Transverse colon (tissue), 4 donors: ENCODE measurements around the gene GSTT2B. TPM values are rescaled to one million over a fixed set of nuclear protein-coding genes. Genes with fewer than 3 reads are reported as not detected.
"Not testable (repeated sequence)": the region's sequence is repeated elsewhere in the genome, so short reads cannot be mapped to it uniquely, and the experiment has no call there.

Experiments
- DNase-seq: peaks from one replicate; pipeline ENCODE4 v3.0.0-alpha.2; 2019
- H3K27ac ChIP-seq, 4 donors: fragments of 200-600 bp; sonication (generic); 2 replicates each; pipeline ENCODE4 v1.5.1; 2016 to 2018; ENCODE audit warnings: inconsistent platforms in 4 of 4
- H3K27me3 ChIP-seq: fragments of 200-600 bp; sonication (generic); 2 replicates; pipeline ENCODE4 v1.5.1; 2017; ENCODE audit warnings: inconsistent platforms
- H3K36me3 ChIP-seq, 4 donors: fragments of 200-600 bp; sonication (generic); 2 replicates each; pipeline ENCODE4 v1.5.1; 2017 to 2019; ENCODE audit warnings: inconsistent platforms in 4 of 4
- H3K4me1 ChIP-seq, 4 donors: fragments of 200-600 bp; sonication (generic); 2 replicates each; pipeline ENCODE4 v1.5.1; 2017 to 2020; ENCODE audit warnings: inconsistent platforms in 4 of 4
- H3K4me3 ChIP-seq, 4 donors: fragments of 200-600 bp; sonication (generic); 1 replicate in 1 of 4; 2 replicates in 3 of 4; pipeline versions ENCODE4 v1.5.1 to v1.6.1; 2017 to 2019; ENCODE audit warnings: inconsistent platforms in 4 of 4
- H3K9me3 ChIP-seq, 2 donors: fragments of 200-600 bp; sonication (generic); 2 replicates each; pipeline ENCODE4 v1.5.1; 2017 to 2019; ENCODE audit warnings: inconsistent platforms in 2 of 2
- CTCF ChIP-seq, 5 experiments: fragments of 200-600 bp in 3 of 5; fragments of 450-650 bp in 2 of 5; sonication (generic) in 3 of 5; IDR thresholded peaks; 1 replicate in 2 of 5; 2 replicates in 3 of 5; pipeline ENCODE4 v1.5.1; 2016 to 2017; ENCODE audit warnings: antibody characterized with exemption in 5 of 5, inconsistent platforms in 3 of 5, mild to moderate bottlenecking in 2 of 5, moderate library complexity in 1 of 5
- EP300 ChIP-seq: sonication (generic); formaldehyde crosslinking; IDR thresholded peaks from one replicate; pipeline ENCODE4 v1.6.1; 2017; ENCODE audit warnings: antibody characterized with exemption, low read depth
- POLR2A ChIP-seq: fragments of 450-650 bp; IDR thresholded peaks from one replicate; pipeline ENCODE4 v1.6.1; 2016; ENCODE audit warnings: antibody characterized with exemption, mild to moderate bottlenecking, moderate library complexity
- POLR2AphosphoS5 ChIP-seq, 3 donors: sonication (generic); formaldehyde crosslinking; IDR thresholded peaks; one replicate each; pipeline ENCODE4 v1.6.1; 2016; ENCODE audit warnings: antibody characterized with exemption in 3 of 3
- WGBS, 2 donors: methylation state at CpG; one replicate each; pipeline ENCODE4 v1.1.5; 2018; ENCODE audit warnings: low coverage in 1 of 2; 5-methylcytosine and 5-hydroxymethylcytosine counted together
- in situ Hi-C, 4 donors: fragments of 200-750 bp; cut with MboI; loops; one replicate each; pipeline versions ENCODE4 v1.15.0 to v1.15.1; 2017; ENCODE audit warnings: low sequenced_read_pairs in 3 of 4, low pct_ligation_motif_present in 1 of 4, low pct_unique_long_range_greater_than_20kb in 1 of 4
- intact Hi-C: fragments of 100-400 bp; cut with DNase I; formaldehyde crosslinking; loops from one replicate; pipeline ENCODE4 v1.15.1; 2023; ENCODE audit warnings: low total_unique reads
- total RNA-seq, 4 donors: library from RNA; depleted of rRNA; stranded (reverse); fragments of >200 nt; gene quantifications; one replicate each; pipeline ENCODE4 v1.1.0, GENCODE V29; 2016

GSTT2B gene
- total RNA-seq, 4 donors from 2014 or later: 2.4 TPM; not detected in 3

- peaks cover 0 to 30% (median 17%) of the 10 kb centered on the region in 4 donors for H3K4me1 ChIP-seq
- peak overlapping the region in 2 of 4 donors; percentile 4 to 19 for H3K27ac ChIP-seq
- in situ Hi-C loops: no loop called here
- H3K9me3 ChIP-seq: no peaks in the 10 kb centered on the region
- no peak for TF ChIP-seq EP300
- no peak for TF ChIP-seq CTCF (IDR thresholded peaks at IDR 0.05)
- peak in 1 of 3 donors; percentile 39 for TF ChIP-seq POLR2AphosphoS5 (IDR thresholded peaks at IDR 0.05)
- peak; percentile 40 for TF ChIP-seq POLR2A
- H3K4me3 ChIP-seq: no peak overlapping the region
- DNase-seq: no peak
- no peaks in the 10 kb centered on the region for H3K27me3 ChIP-seq
- H3K36me3 ChIP-seq: no peaks in the 10 kb centered on the region
- intact Hi-C loops: no loop called here
- 59 to 61% methylated on average over 6 of the region's 6 CpGs for WGBS, 2 donors
These were observed 51.6 kb downstream of the GSTT2B start for GRCh38 chr22:23909296-23909898.

- no peaks in the 10 kb centered on the region for H3K9me3 ChIP-seq
- H3K4me3 ChIP-seq: no peak overlapping the region
- DNase-seq: no peak
- WGBS, 2 donors: 47 to 68% methylated on average over 6 to 11 of the region's 11 CpGs
- no peak for TF ChIP-seq POLR2AphosphoS5 (IDR thresholded peaks at IDR 0.05)
- TF ChIP-seq CTCF (IDR thresholded peaks at IDR 0.05): no peak
- no peak for TF ChIP-seq POLR2A
- no peaks in the 10 kb centered on the region for H3K27me3 ChIP-seq
- intact Hi-C loops: no loop called here
- peaks cover 0 to 27% (median 15%) of the 10 kb centered on the region in 4 donors for H3K4me1 ChIP-seq
- H3K27ac ChIP-seq: peak overlapping the region in 1 of 4 donors; percentile 4
- in situ Hi-C loops: no loop called here
- H3K36me3 ChIP-seq: no peaks in the 10 kb centered on the region
These were observed 52.3 kb downstream of the GSTT2B start for GRCh38 chr22:23908587-23909205.

GRCh38 chr22:23907423-23907822, 53.6 kb downstream of the GSTT2B start:
- H3K4me1 ChIP-seq: peaks cover 0 to 18% (median 9%) of the 10 kb centered on the region in 4 donors
- H3K4me3 ChIP-seq, in situ Hi-C loops, H3K27ac ChIP-seq, H3K27me3 ChIP-seq, H3K9me3 ChIP-seq, DNase-seq, intact Hi-C loops, H3K36me3 ChIP-seq: not testable (repeated sequence)
- WGBS, 2 donors: 67% methylated on average over 10 of the region's 10 CpGs; no CpG with 5 or more reads in 1 of the 2 donors

Other genes with a start within 250 kb of the GSTT2B start
- gene ZNF70, start 210.1 kb downstream of the GSTT2B start, total RNA-seq: 1 to 10 TPM; 2.7 to 7.5 (median 5.9) TPM
- 1 to 10 TPM in 2 of 4 donors, not detected in 2; 2.6 to 5.4 TPM for gene VPREB3, start 206.8 kb downstream of the GSTT2B start, total RNA-seq
- gene C22orf15, start 198.2 kb downstream of the GSTT2B start, total RNA-seq: not detected
- 10 to 100 TPM; 15.3 to 80.1 (median 50.8) TPM for gene CHCHD10, start 193.2 kb downstream of the GSTT2B start, total RNA-seq
- gene MMP11, start 188.3 kb downstream of the GSTT2B start, total RNA-seq: 1 to 10 TPM; 1.2 to 2.2 (median 1.6) TPM
- 10 to 100 TPM; 33.7 to 61.3 (median 54.7) TPM for gene SMARCB1, start 174.2 kb downstream of the GSTT2B start, total RNA-seq
- gene DERL3, start 122.2 kb downstream of the GSTT2B start, total RNA-seq: 10 to 100 TPM in 1 of 4 donors, 1 to 10 TPM in 3; 1.9 to 20.0 (median 3.1) TPM
- gene SLC2A11, start 103.3 kb downstream of the GSTT2B start, total RNA-seq: 10 to 100 TPM in 3 of 4 donors, 1 to 10 TPM in 1; 6.0 to 27.4 (median 13.2) TPM
- 100 to 1,000 TPM; 123 to 210 (median 139) TPM for gene MIF, start 66.8 kb downstream of the GSTT2B start, total RNA-seq
- 1 to 10 TPM in 2 of 4 donors, not detected in 2; 1.5 to 1.8 TPM for gene DDTL, start 5.7 kb upstream of the GSTT2B start, total RNA-seq
- 100 to 1,000 TPM; 157 to 267 (median 197) TPM for gene DDT, start 13.2 kb upstream of the GSTT2B start, total RNA-seq
- gene GSTT2, start 18.9 kb upstream of the GSTT2B start, total RNA-seq: 1 to 10 TPM in 1 of 4 donors, under 1 TPM in 1, not detected in 2; 0.41 to 7.0 TPM
- not detected for gene GSTT4, start 44.3 kb upstream of the GSTT2B start, total RNA-seq
- 100 to 1,000 TPM in 1 of 4 donors, 10 to 100 TPM in 3; 68.6 to 178 (median 79.6) TPM for gene CABIN1, start 50.1 kb upstream of the GSTT2B start, total RNA-seq
- 10 to 100 TPM in 1 of 4 donors, 1 to 10 TPM in 2, under 1 TPM in 1; 0.37 to 67.7 (median 3.8) TPM for gene SUSD2, start 220.3 kb upstream of the GSTT2B start, total RNA-seq